ENCODE data around the gene TBCD. TPM values are rescaled to one million over a fixed set of nuclear protein-coding genes. Genes with fewer than 3 reads are reported as not detected.

The TBCD gene
- total RNA-seq, 1 experiment from 2014 or later, result 129 TPM

DNA sequence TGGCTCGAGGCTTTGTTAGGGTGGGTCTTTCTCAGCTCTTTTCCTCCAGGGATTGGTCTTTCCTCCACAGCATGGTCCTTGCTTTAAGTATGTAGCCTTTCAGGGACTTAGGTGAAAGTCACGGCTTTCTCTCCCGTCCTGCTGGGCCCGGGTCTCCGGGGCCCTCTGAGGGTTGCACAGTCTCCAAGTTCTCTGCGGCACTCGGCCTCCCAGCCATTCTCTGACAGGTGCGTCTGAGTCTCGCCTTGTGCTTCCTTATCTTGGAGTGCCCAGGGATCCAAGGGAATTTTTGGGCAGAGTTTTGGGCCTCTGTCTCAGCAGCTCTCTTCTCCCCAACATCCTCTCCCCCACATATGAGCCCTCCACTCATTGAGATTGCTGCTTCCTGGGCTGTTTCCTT, 51.3 kb downstream of the TBCD start:
- H3K4me3 Mint-ChIP-seq, result no peak overlapping the region
- Histone ChIP-seq H2BK120ac (ENCODE audit: low read depth, low read length, poor library complexity, severe bottlenecking) (no peak overlapping the region), H3K4me2 (ENCODE audit: insufficient read depth, insufficient read length, low read length) (no peak overlapping the region), H2BK20ac (ENCODE audit: low read depth, low read length, poor library complexity, severe bottlenecking) (no peak overlapping the region), H2BK12ac (ENCODE audit: insufficient read length, low read depth, low read length) (no peak overlapping the region), H3K18ac (ENCODE audit: insufficient read length, low read depth, low read length) (no peak overlapping the region), H3K27me3 (ENCODE audit: insufficient read depth, low read length) (no peaks in the 10 kb centered on the region), H3K14ac (ENCODE audit: insufficient read depth, low read length) (no peak overlapping the region; the same call in 1 of the 2 replicates), H4K91ac (ENCODE audit: insufficient read length, low read depth, low read length) (no peak overlapping the region), H3K56ac (ENCODE audit: insufficient read length, low read depth, low read length) (no peak overlapping the region), H3K79me2 (ENCODE audit: insufficient read depth, low read length) (peaks cover 4% of the 10 kb centered on the region; the same call in 1 of the 2 replicates), H3K23ac (ENCODE audit: insufficient read length, low read depth, low read length) (no peak overlapping the region), H4K5ac (ENCODE audit: insufficient read length, low read depth, low read length) (no peak overlapping the region), H3T11ph (ENCODE audit: low read length) (no peak overlapping the region), H2BK5ac (ENCODE audit: insufficient read length, low read length) (no peak overlapping the region), H3K4me1 (ENCODE audit: insufficient read depth, low read length) (no peaks in the 10 kb centered on the region), H2AFZ (ENCODE audit: low read length) (no peak overlapping the region), H2BK15ac (ENCODE audit: low read depth, low read length) (no peak overlapping the region), H3K4ac (ENCODE audit: low read depth, low read length) (no peak overlapping the region), H3K9me3 (ENCODE audit: control insufficient read depth, low read depth, low read length) (peaks cover 14% of the 10 kb centered on the region), H3K79me1 (ENCODE audit: insufficient read depth, low read depth, low read length, poor library complexity, severe bottlenecking) (no peaks in the 10 kb centered on the region), H3K23me2 (ENCODE audit: insufficient read length, low read depth, low read length, poor library complexity, severe bottlenecking) (no peaks in the 10 kb centered on the region), H3K9ac (ENCODE audit: extremely low read depth, insufficient read length, low read length) (no peak overlapping the region), H2AK5ac (ENCODE audit: insufficient read length, low read length) (no peak overlapping the region), H3K27ac (ENCODE audit: insufficient read length, low read depth, low read length) (no peak overlapping the region), H4K20me1 (ENCODE audit: control insufficient read depth, insufficient read depth, insufficient read length) (no peaks in the 10 kb centered on the region), H4K8ac (replicated peaks; ENCODE audit: insufficient read length, low read depth, low read length) (no peak overlapping the region)
- peaks cover 26 to 27% of the 10 kb centered on the region in 2 experiments for H3K9me3 Mint-ChIP-seq
- no peak for DNase-seq
- H3K36me3 Mint-ChIP-seq (ENCODE audit: insufficient read depth in 1 of 3, low read depth in 3 of 3), result peaks cover 40 to 70% (median 66%) of the 10 kb centered on the region in 3 experiments
- no CpG with 5 or more reads among the region's 9 CpGs for WGBS (ENCODE audit: extremely low coverage, insufficient read length, low lambda C conversion rate)
- TF ChIP-seq, protein P1, sequence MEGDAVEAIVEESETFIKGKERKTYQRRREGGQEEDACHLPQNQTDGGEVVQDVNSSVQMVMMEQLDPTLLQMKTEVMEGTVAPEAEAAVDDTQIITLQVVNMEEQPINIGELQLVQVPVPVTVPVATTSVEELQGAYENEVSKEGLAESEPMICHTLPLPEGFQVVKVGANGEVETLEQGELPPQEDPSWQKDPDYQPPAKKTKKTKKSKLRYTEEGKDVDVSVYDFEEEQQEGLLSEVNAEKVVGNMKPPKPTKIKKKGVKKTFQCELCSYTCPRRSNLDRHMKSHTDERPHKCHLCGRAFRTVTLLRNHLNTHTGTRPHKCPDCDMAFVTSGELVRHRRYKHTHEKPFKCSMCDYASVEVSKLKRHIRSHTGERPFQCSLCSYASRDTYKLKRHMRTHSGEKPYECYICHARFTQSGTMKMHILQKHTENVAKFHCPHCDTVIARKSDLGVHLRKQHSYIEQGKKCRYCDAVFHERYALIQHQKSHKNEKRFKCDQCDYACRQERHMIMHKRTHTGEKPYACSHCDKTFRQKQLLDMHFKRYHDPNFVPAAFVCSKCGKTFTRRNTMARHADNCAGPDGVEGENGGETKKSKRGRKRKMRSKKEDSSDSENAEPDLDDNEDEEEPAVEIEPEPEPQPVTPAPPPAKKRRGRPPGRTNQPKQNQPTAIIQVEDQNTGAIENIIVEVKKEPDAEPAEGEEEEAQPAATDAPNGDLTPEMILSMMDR (conservative IDR thresholded peaks at IDR 0.05), result no peak
- H3K27me3 Mint-ChIP-seq (ENCODE audit: low read depth), result no peaks in the 10 kb centered on the region
- H3K4me1 Mint-ChIP-seq, result peaks cover 8 to 13% of the 10 kb centered on the region in 2 experiments
- peak overlapping the region in 2 of 3 experiments; percentile 25 to 89; a peak in 4 of 7 replicates for H3K27ac Mint-ChIP-seq
